ENCODE results near the gene CD7.
A peak's percentile ranks its signal among the peaks of the same experiment; 100 is the strongest.

Gene CD7

GRCh38 chr17:82278786-82279391 lies 38.5 kb downstream of the CD7 start:
- no peak for DNase-seq

- DNase-seq: no peak
Measured at GRCh38 chr17:82278308-82278707, 39.1 kb downstream of the CD7 start.

- DNase-seq: peak in 1 of 14 donors; percentile 21
Measured at GRCh38 chr17:82277851-82278250, 39.6 kb downstream of the CD7 start.

GRCh38 chr17:82276938-82277337 lies 40.5 kb downstream of the CD7 start:
- DNase-seq: no peak

- DNase-seq: no peak
Measured at GRCh38 chr17:82275326-82275725, 42.1 kb downstream of the CD7 start.

GRCh38 chr17:82274134-82275020 lies 43.0 kb downstream of the CD7 start:
- peak in 1 of 14 donors; percentile 56 for DNase-seq

- DNase-seq: peak; percentile 62 to 90 (median 80)
Measured at GRCh38 chr17:82273327-82274133, 43.9 kb downstream of the CD7 start, which contains the start of gene CSNK1D. CSNK1D (minus strand) TSS chr17:82273700; CDS start chr17:82273381, 319 bp downstream.

- peak in 5 of 14 donors; percentile 35 to 73 (median 66) for DNase-seq
Measured at GRCh38 chr17:82272495-82273326, 44.7 kb downstream of the CD7 start.

GRCh38 chr17:82271401-82271800 lies 46.0 kb downstream of the CD7 start:
- DNase-seq: no peak

- DNase-seq: no peak
Measured at GRCh38 chr17:82270651-82271050, 46.8 kb downstream of the CD7 start.

GRCh38 chr17:82269882-82270500 lies 47.4 kb downstream of the CD7 start:
- DNase-seq: no peak

- DNase-seq: no peak
Measured at GRCh38 chr17:82269138-82269881, 48.1 kb downstream of the CD7 start.

GRCh38 chr17:82267575-82268379 lies 49.6 kb downstream of the CD7 start:
- DNase-seq: peak in 13 of 14 donors; percentile 42 to 95 (median 82)

- DNase-seq: no peak
Measured at GRCh38 chr17:82266142-82266541, 51.3 kb downstream of the CD7 start.
